Astrocyte (in vitro differentiated cells and primary cell): Measurements from ENCODE around the gene DOCK10. TPM values are rescaled to one million over a fixed set of nuclear protein-coding genes. Genes with fewer than 3 reads are reported as not detected.

Experiments used
- DNase-seq: peaks from one replicate; pipeline ENCODE4 v3.0.0-alpha.2; 2010; ENCODE audit warnings: low read depth
- FAIRE-seq: peaks from 2 replicates; lab custom pipeline; 2011; peaks lifted over from hg19 to GRCh38; lab: Jason Lieb, UNC
- H2AFZ ChIP-seq: 2 replicates; pipeline ENCODE4 v1.6.0; 2012; ENCODE audit warnings: low read depth, low read length, inconsistent platforms
- H3K27ac ChIP-seq: 2 replicates; pipeline ENCODE4 v1.5.1; 2011; ENCODE audit warnings: low read depth, low read length, inconsistent platforms
- H3K27me3 ChIP-seq: 2 replicates; pipeline ENCODE4 v1.6.0; 2011; ENCODE audit warnings: low read length, inconsistent platforms; ENCODE audit not compliant: insufficient read depth
- H3K36me3 ChIP-seq: 2 replicates; pipeline ENCODE4 v1.5.1; 2011; ENCODE audit warnings: low read length, inconsistent platforms; ENCODE audit not compliant: insufficient read depth
- H3K4me1 ChIP-seq: 2 replicates; pipeline ENCODE4 v1.5.1; 2011; ENCODE audit warnings: low read length, inconsistent platforms; ENCODE audit not compliant: insufficient read depth
- H3K4me2 ChIP-seq: 2 replicates; pipeline ENCODE4 v1.6.0; 2012; ENCODE audit warnings: low read length, inconsistent platforms
- H3K4me3 ChIP-seq: 2 replicates; pipeline ENCODE4 v1.5.1; 2011; ENCODE audit warnings: low read depth, mild to moderate bottlenecking, low read length, inconsistent platforms; ENCODE audit not compliant: insufficient read depth
- H3K79me2 ChIP-seq: 2 replicates; pipeline ENCODE4 v1.6.0; 2012; ENCODE audit warnings: mild to moderate bottlenecking, low read length, inconsistent platforms; ENCODE audit not compliant: insufficient read depth
- H3K9ac ChIP-seq: 2 replicates; pipeline ENCODE4 v1.6.0; 2012; ENCODE audit warnings: mild to moderate bottlenecking, low read length, inconsistent platforms
- H3K9me3 ChIP-seq: 2 replicates; pipeline ENCODE4 v1.5.1; 2012; ENCODE audit warnings: low read depth, mild to moderate bottlenecking, low read length, inconsistent platforms; ENCODE audit not compliant: insufficient read depth
- H4K20me1 ChIP-seq: 2 replicates; pipeline ENCODE4 v1.6.0; 2012; ENCODE audit warnings: low read length, inconsistent platforms; ENCODE audit not compliant: insufficient read depth
- H3K27ac Mint-ChIP-seq: one replicate; pipeline ENCODE4 v1.8.0; 2021; ENCODE audit warnings: mild to moderate bottlenecking, mixed read lengths; ENCODE audit not compliant: unreplicated experiment
- H3K27me3 Mint-ChIP-seq: one replicate; pipeline ENCODE4 v1.8.0; 2021; ENCODE audit warnings: low read depth, mixed read lengths; ENCODE audit not compliant: unreplicated experiment
- H3K36me3 Mint-ChIP-seq: one replicate; pipeline ENCODE4 v1.8.0; 2021; ENCODE audit warnings: low read depth, mixed read lengths; ENCODE audit not compliant: unreplicated experiment
- H3K4me1 Mint-ChIP-seq: one replicate; pipeline ENCODE4 v1.8.0; 2021; ENCODE audit warnings: low read depth, mixed read lengths; ENCODE audit not compliant: unreplicated experiment
- H3K4me3 Mint-ChIP-seq: one replicate; pipeline ENCODE4 v1.8.0; 2021; ENCODE audit warnings: mild to moderate bottlenecking, moderate library complexity, mixed read lengths; ENCODE audit not compliant: unreplicated experiment
- H3K9me3 Mint-ChIP-seq: one replicate; pipeline ENCODE4 v1.8.0; 2021; ENCODE audit warnings: mild to moderate bottlenecking, mixed read lengths; ENCODE audit not compliant: unreplicated experiment
- EZH2 ChIP-seq: IDR thresholded peaks from 2 replicates; pipeline ENCODE4 v1.6.1; 2012; ENCODE audit warnings: mild to moderate bottlenecking, low read length, inconsistent platforms; ENCODE audit not compliant: insufficient read depth
- total RNA-seq: library from RNA; stranded (reverse); gene quantifications from 2 replicates; pipeline ENCODE4 v1.2.1, GENCODE V29; 2021
- TF ChIP-seq, protein P1 (sequence below): IDR thresholded peaks from 2 replicates; pipeline ENCODE4 v1.5.1; 2011; ENCODE audit warnings: low read depth, mild to moderate bottlenecking, inconsistent platforms, low read length, moderate library complexity; ENCODE audit not compliant: insufficient read depth

Gene DOCK10
- total RNA-seq, 1 donor from 2014 or later: 7.7 TPM

DNA sequence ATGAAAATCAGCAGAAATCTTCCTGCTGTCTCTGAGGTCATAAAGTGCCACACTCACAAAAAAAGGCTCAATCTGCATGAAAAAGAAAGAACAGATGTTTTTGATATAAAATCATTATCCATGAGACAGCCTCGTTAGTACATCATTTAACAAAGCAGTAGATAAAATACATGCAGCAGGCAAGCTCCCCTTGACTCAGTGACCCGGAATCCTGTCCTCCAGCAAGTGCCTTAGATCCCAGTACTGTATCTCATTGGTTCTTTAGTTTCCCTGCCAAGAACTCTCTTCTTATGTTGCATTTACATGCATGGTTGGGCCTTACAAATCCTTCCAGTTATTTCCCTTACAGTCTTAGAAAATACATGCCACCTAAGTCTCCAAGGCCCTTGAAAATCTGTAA lies 177.3 kb downstream of the DOCK10 start:
- no peaks in the 10 kb centered on the region for H3K27me3 Mint-ChIP-seq
- no peaks in the 10 kb centered on the region for H3K4me1 Mint-ChIP-seq
- no peak overlapping the region for H3K27ac ChIP-seq
- H3K4me3 ChIP-seq: no peak overlapping the region
- H3K9me3 Mint-ChIP-seq: no peaks in the 10 kb centered on the region
- TF ChIP-seq EZH2: no peak
- TF ChIP-seq, protein P1, sequence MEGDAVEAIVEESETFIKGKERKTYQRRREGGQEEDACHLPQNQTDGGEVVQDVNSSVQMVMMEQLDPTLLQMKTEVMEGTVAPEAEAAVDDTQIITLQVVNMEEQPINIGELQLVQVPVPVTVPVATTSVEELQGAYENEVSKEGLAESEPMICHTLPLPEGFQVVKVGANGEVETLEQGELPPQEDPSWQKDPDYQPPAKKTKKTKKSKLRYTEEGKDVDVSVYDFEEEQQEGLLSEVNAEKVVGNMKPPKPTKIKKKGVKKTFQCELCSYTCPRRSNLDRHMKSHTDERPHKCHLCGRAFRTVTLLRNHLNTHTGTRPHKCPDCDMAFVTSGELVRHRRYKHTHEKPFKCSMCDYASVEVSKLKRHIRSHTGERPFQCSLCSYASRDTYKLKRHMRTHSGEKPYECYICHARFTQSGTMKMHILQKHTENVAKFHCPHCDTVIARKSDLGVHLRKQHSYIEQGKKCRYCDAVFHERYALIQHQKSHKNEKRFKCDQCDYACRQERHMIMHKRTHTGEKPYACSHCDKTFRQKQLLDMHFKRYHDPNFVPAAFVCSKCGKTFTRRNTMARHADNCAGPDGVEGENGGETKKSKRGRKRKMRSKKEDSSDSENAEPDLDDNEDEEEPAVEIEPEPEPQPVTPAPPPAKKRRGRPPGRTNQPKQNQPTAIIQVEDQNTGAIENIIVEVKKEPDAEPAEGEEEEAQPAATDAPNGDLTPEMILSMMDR: no peak
- DNase-seq (peak; percentile 29), FAIRE-seq (no peak)
- H2AFZ ChIP-seq: no peak overlapping the region
- peaks cover 1% of the 10 kb centered on the region for H3K36me3 Mint-ChIP-seq
- H3K4me3 Mint-ChIP-seq: no peak overlapping the region
- H3K36me3 ChIP-seq: peaks cover 14% of the 10 kb centered on the region
- no peaks in the 10 kb centered on the region for H4K20me1 ChIP-seq
- H3K4me2 ChIP-seq: no peak overlapping the region
- no peak overlapping the region for H3K27ac Mint-ChIP-seq
- H3K27me3 ChIP-seq: no peaks in the 10 kb centered on the region
- H3K4me1 ChIP-seq: peaks cover 7% of the 10 kb centered on the region
- H3K9me3 ChIP-seq: no peaks in the 10 kb centered on the region
- no peak overlapping the region for H3K9ac ChIP-seq
- no peaks in the 10 kb centered on the region for H3K79me2 ChIP-seq

DNA sequence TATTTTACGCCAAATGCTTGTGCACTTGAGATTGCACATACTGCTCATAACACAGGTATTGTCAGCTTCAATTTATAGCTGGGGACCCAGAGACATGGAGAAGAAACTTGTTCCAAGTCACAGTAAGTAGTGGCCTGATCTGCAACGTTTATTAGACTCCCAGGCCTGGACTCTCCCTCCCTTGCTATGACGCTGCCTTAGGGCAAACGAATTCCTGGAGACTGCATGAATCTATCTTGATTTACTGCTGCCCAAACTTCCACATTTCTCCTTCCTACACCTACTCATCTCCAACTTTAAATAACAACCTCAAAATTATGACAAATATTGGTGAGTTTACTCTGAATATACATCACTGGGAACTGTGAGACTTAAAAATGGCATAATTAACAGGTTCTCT lies 181.0 kb downstream of the DOCK10 start:
- no peaks in the 10 kb centered on the region for H3K4me1 Mint-ChIP-seq
- no peak overlapping the region for H3K27ac Mint-ChIP-seq
- no peak overlapping the region for H3K27ac ChIP-seq
- no peaks in the 10 kb centered on the region for H3K27me3 ChIP-seq
- H2AFZ ChIP-seq: no peak overlapping the region
- no peak for TF ChIP-seq EZH2
- TF ChIP-seq, protein P1: no peak
- H3K9me3 ChIP-seq: no peaks in the 10 kb centered on the region
- no peak overlapping the region for H3K4me3 ChIP-seq
- H3K4me1 ChIP-seq: no peaks in the 10 kb centered on the region
- H3K9ac ChIP-seq: no peak overlapping the region
- no peaks in the 10 kb centered on the region for H4K20me1 ChIP-seq
- no peaks in the 10 kb centered on the region for H3K27me3 Mint-ChIP-seq
- H3K79me2 ChIP-seq: no peaks in the 10 kb centered on the region
- H3K9me3 Mint-ChIP-seq: no peaks in the 10 kb centered on the region
- peaks cover 15% of the 10 kb centered on the region for H3K36me3 ChIP-seq
- no peak overlapping the region for H3K4me2 ChIP-seq
- FAIRE-seq (no peak), DNase-seq (no peak)
- H3K4me3 Mint-ChIP-seq: no peak overlapping the region
- no peaks in the 10 kb centered on the region for H3K36me3 Mint-ChIP-seq

DNA sequence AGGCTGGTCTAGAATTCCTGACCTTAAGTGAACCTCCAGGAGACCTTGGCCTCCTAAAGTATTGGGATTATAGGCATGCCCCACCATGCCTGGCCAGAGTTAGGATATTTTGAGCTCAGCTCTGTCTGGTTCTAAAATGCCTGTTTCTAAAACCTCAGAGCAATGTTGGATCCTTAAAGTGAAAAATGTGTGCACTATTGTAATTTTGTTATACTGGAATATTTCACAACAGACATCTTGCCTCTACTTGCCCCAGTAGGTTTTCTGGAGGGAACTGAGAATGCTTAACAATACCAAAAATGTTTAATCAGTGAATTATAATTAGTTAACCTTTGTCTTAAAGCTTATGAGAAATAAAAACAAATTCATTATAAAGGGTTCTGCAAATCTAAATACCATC lies 181.5 kb downstream of the DOCK10 start:
- Mint-ChIP-seq H3K27me3 (no peaks in the 10 kb centered on the region), H3K36me3 (no peaks in the 10 kb centered on the region), H3K27ac (no peak overlapping the region), H3K9me3 (no peaks in the 10 kb centered on the region), H3K4me1 (no peaks in the 10 kb centered on the region), H3K4me3 (no peak overlapping the region)
- Histone ChIP-seq H3K79me2 (no peaks in the 10 kb centered on the region), H3K36me3 (peaks cover 18% of the 10 kb centered on the region), H3K4me3 (no peak overlapping the region), H3K27ac (no peak overlapping the region), H3K4me1 (no peaks in the 10 kb centered on the region), H3K9me3 (no peaks in the 10 kb centered on the region), H4K20me1 (no peaks in the 10 kb centered on the region), H3K4me2 (no peak overlapping the region), H3K9ac (no peak overlapping the region), H3K27me3 (no peaks in the 10 kb centered on the region), H2AFZ (no peak overlapping the region)
- DNase-seq (no peak), FAIRE-seq (no peak)
- TF ChIP-seq, protein P1: no peak
- no peak for TF ChIP-seq EZH2
